Measurements from ENCODE around the gene EID2.

EID2 gene

DNA sequence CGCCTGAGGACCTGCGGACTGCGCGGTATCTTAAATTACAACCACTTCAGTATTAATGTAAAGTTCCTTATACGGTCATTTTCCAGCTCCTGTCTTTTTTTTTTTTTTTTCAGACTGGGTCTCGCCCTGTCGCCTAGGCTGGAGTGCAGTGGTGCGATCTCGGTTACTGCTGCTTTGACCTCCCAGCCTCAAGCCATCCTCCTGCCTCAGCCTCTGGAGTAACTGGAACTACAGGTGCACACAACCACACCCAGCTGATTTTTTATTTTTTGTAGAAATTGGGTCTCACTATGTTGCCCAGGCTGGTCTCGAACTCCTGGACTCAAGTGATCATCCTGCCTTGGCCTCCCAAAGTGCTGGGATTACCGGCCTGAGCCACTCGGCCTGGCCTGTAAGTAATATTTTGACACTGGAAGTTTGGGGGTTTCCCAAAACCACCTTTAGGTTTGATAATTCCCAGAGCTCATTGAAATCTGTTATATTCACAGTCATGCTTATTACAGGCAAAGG is 6.9 kb downstream of the EID2 start:
- no peak for DNase-seq

DNA sequence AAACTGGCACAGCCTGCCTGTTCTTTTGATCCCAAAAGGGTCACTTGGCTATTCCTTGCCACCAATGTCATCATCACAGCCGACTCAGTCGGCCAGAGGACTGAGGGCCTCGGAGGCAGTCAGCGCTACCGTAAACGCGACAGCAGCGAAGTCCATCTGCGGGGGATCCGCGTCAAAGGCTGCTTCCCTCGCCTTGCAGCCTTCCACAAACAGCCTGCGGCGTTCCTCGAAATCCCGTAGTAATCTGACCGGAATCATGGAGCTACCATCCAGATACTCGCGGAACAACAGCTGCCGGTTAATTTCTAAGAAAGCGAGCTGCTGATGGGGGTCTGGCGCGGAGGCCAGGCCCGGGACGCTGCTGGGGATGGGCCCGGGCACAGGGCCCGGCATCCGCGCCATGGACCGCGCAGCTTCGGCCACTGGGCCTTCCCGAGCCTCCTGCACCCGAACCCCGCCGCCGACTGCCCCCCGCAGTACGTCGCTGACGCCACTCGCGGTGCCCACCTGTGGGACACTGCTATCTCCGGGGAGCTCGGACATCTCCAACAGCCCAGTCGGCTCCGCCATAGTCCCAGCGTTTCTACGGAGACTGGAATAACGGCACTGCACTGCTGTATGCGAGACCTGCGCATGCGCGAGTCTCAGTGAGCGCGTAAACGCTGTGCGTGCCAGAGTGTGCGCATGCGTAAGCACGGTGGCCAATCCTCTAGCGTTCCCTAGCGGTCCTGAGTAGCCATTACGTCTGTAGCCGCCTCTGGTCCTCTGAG is 7.5 kb downstream of the EID2 start, which contains the start of gene EID2B:
Gene EID2B, minus strand, starts transcription at position 620 of the 770 bp plus-strand sequence. Its CDS starts 50 bp downstream, at position 570.
- peak; percentile 88 for DNase-seq

DNA sequence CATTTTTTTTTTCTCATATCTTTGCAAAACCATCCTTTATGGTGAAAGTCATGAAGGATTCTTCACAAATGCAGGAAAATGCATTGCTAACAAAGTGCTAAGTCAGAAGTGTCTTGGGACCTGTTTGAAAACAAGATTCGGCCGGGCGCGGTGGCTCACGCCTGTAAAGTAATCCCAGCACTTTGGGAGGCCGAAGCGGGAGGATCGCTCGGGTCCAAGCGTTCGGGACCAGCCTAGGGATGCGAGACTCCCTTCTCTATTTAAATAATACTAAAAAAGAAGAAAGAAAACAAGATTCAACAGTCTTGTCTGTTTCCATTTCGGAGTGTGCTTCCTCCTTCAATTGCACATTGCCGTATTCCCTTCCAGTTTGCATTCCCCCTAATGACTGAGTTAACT is 8.1 kb downstream of the EID2 start:
- DNase-seq: no peak

DNA sequence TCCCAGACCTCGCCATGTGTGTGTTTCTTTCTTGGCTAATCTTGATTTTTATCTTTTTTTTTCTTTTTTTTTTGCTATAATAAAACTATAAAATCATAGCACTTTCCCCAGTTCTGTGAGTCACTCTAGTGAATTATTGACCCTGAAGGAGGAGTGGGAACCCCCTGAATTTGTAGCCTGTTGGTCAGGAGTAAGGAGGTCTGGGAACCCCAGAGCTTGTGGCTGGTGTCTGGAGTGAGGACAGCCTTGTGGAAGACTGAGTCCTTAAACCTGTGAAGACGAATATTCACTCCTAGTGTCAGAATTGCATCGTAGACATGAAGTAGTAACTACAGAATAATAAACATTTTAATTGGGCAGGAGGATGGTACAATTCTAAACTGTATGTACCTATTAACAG is 14.8 kb downstream of the EID2 start:
- no peak for DNase-seq

DNA sequence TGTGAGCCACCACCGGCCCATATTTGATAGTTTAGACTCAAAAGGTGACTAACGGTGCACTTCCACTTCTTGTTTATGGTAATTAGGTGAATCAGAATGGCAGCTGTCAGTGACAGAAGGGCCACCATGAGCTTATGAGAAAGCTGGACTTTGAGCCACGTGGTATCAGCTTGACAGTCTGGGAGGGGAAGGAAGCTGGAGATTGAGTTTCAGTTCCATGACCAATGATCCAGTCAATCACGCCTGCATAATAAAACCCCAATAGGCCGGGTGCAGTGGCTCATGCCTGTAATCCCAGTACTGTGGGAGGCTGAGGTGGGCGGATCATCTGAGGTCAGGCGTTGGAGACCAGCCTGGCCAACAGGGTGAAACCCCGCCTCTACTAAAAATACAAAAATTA is 15.5 kb downstream of the EID2 start:
- DNase-seq: no peak

DNA sequence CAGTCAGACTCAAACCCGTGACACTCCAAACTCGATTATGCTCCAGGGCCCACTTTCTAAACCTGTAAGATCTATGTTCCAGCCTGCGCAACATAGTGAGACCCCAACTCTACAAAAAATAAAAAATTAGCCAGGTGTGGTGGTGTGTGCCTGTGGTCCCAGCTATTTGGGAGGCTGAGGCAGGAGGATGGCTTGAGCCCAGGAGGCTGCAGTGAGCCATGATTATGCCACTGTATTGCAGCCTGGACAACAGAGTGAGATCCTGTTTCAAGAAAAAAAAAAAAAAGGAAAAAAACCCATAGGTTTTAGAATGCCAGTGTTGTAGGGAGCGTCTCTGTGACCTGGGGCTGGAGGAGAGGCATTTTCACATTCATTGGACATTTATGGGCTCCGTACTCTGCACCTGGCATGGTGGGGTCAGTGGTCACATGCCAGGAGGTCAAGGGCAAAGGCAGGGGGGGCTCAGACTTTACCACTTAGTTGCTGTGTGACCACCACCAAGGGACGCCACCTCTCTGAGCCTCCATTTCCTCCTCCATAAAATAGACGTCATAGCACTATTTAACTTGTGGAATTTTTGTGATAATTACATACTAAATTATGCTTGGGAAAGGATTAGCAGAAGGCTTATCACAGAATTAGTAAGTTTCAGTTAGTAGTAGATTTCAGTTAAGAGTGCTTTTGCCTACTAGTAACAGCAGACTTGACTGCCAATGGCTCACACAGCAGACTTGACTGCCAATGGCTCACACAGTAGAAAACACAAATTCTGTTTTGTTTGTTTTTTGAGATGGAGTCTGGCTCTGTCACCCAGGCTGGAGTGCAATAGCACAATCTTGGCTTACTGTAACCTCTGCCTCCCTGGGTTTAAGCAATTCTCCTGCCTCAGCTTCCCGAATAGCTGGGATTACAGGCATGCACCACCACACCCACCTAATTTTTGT is 19.1 kb downstream of the EID2 start:
- no peak for DNase-seq

DNA sequence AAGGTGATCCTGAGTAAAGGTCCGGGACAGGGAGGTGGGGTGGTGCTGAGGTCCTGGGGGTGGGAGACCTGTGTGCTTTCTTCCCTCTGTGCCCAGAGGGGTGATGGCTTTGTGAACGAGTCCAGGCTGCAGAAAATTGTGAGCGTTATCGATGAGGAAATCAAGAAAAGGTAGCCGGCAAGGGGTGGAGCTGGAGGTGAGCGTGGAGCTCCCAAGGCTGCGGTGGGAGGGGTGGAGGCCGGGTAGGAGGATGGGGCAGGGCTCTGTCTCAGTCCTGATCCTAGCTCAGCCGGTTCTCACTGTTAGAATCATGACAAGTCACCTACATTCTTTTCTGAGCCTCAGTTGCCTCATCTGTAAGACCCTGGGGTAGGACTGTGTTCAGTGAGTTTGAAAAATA is 21.0 kb downstream of the EID2 start:
- no peak for DNase-seq

DNA sequence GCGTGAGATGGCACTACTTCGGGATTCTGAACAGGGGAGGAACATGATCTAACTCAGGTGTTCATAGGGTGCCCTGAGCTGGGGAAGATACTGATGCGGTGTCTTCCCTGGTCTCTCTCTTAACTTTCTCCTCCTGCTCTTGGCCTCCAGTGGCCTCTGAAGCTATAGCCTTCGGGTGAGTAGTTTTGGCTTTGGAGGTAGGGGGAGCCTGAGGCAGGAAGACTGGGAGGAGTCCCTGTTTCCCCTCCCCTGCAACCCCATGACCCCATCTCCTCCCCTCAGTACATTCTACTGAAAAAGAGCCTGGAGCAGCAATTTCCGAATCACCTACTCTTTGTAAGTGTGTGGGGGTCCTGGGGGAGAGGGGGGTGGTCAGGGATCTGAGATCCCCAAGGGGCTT is 21.5 kb downstream of the EID2 start:
- DNase-seq: no peak

DNA sequence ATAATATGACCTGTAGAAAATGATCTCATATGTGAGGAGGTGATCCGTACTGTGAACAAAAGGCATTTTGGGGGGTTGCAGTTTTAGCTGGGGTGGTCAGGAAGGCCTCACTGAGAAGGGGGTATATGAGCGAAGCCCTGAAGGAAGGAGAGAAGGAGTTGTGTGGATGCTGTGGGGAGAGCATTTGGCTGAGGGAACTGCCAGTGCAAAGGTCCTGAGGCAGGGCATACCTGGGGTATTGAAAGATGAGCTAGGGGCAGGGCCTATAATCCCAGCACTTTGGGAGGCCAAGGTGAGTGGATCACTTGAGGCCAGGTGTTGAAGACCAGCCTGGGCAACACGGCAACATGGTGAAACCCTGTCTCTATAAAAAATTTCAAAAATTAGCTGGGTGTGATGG is 22.5 kb downstream of the EID2 start:
- DNase-seq: no peak

DNA sequence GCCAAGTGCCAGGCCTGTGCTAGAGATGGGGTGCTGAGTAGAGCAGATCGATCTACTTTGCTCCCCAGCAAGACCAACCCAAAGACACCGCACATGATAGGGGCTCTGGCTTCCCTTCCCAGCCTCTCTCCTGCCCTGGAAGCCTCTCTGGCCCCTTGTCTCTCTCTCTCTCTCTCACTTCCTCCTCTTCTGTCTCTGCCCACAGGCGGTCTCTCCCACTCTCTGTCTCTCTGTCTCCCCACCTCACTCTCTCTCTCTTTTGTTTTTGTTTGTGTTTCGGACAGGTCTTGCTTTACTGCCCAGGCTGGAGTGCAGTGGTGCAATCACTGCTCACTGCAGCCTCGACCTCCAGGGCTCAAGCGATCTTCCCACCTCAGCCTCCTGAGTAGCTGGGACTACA is 23.7 kb downstream of the EID2 start:
- no peak for DNase-seq

DNA sequence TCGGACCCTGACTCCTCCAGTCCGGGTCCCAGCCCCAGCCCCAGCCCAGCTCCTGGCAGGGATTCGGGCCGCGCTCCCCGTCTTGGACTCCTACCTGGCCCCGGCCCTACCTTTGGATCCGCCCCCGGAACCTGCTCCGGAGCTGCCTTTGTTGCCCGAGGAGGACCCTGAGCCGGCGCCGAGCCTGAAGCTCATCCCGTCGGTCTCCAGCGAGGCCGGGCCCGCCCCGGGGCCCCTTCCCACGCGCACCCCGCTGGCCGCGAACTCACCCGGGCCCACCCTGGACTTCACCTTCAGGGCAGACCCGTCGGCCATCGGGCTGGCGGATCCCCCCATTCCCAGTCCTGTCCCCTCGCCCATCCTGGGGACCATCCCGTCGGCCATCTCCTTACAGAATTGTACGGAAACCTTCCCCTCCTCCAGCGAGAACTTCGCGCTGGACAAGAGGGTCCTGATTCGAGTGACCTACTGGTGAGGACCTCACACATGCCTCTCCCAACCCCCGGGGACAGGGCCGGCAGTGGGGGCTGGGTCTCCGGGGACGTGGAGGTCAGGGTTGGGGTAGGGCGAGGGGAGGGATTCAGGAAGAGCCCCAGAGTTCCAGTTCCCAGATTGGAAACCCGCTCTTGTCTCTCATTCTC is 24.3 kb downstream of the EID2 start:
- DNase-seq: no peak

DNA sequence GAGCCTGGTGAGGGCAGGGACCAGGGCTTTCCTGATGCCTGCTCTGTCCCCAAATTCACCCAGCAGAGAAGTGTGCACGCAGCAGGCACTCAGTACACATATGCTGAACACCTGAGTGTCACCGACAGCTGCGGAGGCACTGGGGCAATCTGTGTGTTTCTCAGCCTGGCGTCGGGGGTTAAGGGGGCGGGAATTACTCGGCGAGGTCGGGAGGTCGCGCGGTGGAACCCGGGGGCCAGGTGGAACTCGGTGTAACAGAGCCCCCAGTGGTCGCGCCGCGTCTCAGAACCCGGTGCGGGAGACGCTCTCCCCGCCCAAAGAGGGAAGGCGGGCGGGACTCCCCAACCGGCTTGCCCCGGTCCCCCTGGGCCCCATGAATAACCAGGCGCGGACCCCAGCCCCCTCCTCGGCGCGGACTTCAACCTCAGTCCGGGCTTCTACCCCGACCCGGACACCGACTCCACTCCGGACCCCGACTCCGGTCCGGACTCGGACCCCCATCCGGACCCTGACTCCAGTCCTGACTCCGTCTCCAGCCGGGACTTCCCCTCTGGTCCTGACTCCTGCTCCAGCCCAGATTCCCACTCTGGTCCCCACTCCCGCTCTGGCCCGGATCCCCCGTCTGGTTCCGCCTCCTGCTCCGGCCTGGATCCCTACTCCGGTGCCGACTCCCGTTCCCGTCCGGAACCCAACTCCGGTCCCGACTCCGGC is 25.0 kb downstream of the EID2 start, which contains the start of gene SELENOV:
Gene SELENOV, plus strand, starts transcription at position 300 of the 711 bp plus-strand sequence. Its CDS starts 74 bp downstream, at position 374.
- DNase-seq: no peak

DNA sequence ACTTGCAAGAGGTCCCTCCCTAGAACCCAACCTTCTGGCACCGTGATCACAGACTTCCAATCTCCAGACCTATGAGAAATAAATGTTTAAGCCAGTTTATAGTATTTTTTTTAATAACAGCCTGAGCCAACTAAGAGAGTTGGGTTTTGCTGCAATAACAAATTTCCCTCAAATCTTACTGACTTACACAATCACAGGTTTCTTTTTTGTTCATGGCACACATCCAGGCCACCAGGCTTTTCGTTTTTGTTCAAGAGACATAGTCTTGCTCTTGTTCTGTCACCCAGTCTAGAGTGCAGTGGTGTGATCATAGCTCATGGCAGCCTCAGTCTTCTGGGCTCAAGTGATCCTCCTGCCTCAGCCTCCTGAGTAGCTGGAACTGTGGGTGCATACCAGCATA is 27.0 kb downstream of the EID2 start:
- DNase-seq: no peak

DNA sequence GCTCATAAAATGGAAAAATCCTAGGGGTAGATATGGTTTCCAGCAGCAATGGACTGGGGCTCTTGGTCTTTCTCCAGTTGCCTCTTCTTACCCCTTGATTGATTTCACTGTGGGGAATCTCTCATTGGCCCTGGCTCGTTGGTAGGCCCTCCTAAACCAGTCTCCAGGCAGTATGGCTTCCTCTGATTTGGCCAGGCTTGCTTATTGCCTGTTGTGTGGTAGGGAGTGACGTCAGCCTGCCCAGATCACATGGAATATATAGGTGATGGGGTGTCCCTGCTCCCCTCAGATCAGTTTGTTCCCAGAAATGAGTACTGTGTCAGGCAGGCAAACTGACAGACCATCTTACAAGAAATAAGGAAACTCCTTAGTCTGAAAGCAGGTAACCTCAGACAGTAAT is 30.7 kb downstream of the EID2 start:
- DNase-seq: no peak

DNA sequence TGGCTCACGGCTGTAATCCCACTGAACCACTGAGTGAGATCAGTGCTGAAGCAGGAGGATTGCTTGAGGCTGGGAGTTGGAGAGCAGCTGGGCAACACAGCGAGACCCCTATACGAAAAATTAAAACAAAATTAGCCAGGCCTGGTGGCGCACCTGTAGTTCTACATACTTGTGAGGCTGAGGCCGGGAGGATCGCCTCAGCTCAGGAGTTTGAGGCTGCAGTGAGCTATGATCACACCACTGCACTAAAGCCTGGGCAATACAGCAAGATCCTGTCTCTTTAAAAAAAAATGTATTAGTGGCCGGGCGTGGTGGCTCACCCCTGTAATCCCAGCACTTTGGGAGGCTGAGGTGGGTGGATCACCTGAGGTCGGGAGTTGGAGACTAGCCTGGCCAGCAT is 31.3 kb downstream of the EID2 start:
- DNase-seq: no peak

DNA sequence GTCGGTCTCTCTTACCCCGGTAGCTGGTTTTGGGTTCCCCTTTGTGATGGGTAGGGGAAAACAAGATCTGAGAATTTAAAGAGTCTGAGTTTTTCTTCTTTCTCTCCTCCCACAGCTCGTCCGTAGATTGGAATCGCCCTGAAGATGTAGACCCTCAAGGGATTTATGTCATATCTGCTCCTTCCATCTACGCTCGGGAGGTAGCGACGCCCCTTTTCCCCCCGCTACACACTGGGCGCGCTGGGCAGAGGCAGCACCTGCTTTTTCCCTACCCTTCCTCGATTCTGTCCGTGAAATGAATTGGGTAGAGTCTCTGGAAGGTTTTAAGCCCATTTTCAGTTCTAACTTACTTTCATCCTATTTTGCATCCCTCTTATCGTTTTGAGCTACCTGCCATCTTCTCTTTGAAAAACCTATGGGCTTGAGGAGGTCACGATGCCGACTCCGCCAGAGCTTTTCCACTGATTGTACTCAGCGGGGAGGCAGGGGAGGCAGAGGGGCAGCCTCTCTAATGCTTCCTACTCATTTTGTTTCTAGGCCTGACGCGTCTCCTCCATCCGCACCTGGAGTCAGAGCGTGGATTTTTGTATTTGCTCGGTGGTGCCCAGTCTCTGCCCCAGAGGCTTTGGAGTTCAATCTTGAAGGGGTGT is 32.1 kb downstream of the EID2 start:
- no peak for DNase-seq

DNA sequence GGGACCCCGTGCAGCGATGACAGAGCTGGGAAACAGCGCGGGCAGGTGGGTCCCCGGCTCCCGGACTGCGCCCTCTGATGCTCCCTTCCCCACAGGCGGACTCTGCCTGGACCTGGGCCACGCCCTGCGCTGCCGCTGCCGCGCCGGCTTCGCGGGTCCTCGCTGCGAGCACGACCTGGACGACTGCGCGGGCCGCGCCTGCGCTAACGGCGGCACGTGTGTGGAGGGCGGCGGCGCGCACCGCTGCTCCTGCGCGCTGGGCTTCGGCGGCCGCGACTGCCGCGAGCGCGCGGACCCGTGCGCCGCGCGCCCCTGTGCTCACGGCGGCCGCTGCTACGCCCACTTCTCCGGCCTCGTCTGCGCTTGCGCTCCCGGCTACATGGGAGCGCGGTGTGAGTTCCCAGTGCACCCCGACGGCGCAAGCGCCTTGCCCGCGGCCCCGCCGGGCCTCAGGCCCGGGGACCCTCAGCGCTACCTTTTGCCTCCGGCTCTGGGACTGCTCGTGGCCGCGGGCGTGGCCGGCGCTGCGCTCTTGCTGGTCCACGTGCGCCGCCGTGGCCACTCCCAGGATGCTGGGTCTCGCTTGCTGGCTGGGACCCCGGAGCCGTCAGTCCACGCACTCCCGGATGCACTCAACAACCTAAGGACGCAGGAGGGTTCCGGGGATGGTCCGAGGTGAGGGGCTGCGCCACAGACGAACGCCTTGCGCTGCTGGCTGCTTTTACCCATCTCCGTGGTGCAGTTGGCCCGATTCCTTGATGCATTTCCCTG is 32.8 kb downstream of the EID2 start:
- DNase-seq: no peak

DNA sequence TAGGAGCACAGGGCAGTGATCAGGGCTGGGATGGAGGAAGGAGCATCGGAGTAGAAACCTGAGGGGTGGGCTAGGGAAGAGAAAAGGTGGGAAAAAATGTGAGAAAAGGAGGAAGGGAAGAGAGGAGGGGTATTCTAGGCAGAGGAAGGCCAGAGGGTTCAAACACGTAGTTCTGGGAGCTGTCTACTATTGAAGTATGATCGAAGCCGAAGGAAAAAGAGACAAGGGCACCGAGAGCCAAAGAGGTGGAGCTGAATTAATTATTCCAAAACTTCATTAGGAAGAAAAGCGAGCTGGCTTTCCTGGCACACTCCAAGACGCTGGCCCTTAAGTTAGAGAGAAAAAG is 33.4 kb downstream of the EID2 start:
- DNase-seq: no peak

DNA sequence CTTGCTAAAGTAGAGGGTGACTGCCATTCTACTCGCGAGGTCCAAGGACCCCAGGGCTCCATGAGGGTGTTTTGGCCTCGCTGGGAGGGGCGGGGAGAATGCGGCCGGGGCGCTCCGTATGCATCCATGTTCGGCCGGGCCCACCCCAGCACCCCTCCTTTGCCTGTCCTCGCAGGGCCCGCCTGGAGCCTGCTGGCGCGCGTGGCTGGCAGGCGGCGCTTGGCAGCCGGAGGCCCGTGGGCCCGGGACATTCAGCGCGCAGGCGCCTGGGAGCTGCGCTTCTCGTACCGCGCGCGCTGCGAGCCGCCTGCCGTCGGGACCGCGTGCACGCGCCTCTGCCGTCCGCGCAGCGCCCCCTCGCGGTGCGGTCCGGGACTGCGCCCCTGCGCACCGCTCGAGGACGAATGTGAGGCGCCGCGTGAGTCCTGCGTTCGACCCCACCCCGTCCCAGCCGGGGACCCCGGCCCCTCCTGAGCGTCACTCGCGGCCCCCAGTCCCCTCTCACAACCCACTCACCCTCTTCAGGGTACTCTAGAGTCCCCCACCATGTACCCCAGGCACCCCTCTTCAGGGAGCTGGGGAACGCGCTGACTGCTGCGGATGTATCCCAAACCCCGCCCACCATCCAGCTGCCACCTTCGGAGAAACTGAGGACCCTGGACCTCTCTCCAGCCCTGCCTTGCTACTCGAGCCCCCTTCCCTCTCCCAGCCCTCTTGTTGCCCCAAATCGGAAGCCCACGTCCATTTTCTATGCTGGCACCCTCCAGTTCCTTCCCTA is 37.1 kb downstream of the EID2 start:
- peak; percentile 44 for DNase-seq

DNA sequence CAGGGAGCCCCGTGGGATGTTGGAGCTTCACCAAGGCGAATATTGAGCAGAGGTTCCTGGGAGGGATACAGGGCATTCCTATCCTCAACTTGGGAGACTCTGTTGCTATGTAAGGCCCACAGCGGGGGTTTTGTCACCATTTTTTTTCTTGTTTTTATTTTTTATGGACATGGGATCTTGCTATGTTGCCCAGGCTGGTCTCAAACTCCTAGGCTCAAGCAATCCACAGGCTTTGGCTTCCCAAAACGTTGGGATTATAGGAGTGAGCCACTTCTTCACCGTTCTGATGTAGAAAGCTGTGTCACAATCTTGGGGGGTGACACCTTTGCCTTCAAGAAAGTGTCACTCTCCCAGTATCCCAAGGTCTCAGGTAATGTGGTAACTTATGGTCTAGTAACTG is 38.6 kb downstream of the EID2 start:
- DNase-seq: no peak

DNA sequence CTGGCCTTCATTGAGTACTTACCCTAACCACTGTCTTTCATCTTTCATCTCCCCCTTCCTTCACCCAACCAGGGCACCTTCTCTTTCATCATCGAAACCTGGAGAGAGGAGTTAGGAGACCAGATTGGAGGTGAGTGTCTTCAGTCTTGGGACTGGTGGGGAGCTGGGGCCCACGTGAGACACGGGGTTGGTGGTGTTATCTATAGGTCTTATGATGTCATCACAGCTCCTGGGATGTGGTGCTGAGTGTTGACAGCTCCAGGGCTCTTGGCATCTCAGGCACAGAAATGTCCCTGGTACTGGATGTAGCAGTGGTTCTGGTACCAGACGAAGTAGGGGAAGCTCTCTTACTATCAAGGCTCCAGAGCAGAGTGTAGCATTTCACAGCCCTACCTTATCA is 39.4 kb downstream of the EID2 start:
- DNase-seq: no peak
